Stimulated activated CD4-positive, alpha-beta T cell treated with anti-CD3 and anti-CD28 coated beads, Interleukin-2, amount 100 ng/mL, for 24 hours (primary cell): Measurements from ENCODE around the gene CAMK2D.

Source experiments
- DNase-seq, 2 donors: peaks; one replicate each; pipeline ENCODE4 v3.0.0-alpha.2; 2020

The CAMK2D gene

GRCh38 chr4:113596396-113596795, 165.1 kb downstream of the CAMK2D start:
- no peak for DNase-seq

GRCh38 chr4:113594231-113594556, 167.3 kb downstream of the CAMK2D start:
- DNase-seq, result no peak

GRCh38 chr4:113593400-113594230, 167.9 kb downstream of the CAMK2D start:
- no peak for DNase-seq

- DNase-seq, result no peak
Measured at GRCh38 chr4:113591982-113592381, 169.6 kb downstream of the CAMK2D start.

GRCh38 chr4:113588895-113589668, 172.5 kb downstream of the CAMK2D start:
- DNase-seq, result no peak

GRCh38 chr4:113587640-113588275, 173.8 kb downstream of the CAMK2D start:
- DNase-seq, result no peak

- no peak for DNase-seq
Measured at GRCh38 chr4:113587156-113587555, 174.4 kb downstream of the CAMK2D start.

GRCh38 chr4:113586072-113586471, 175.5 kb downstream of the CAMK2D start:
- no peak for DNase-seq

GRCh38 chr4:113584407-113585150, 177.0 kb downstream of the CAMK2D start:
- DNase-seq, result no peak

GRCh38 chr4:113582737-113583136, 178.8 kb downstream of the CAMK2D start:
- no peak for DNase-seq

GRCh38 chr4:113579360-113579759, 182.2 kb downstream of the CAMK2D start:
- no peak for DNase-seq

GRCh38 chr4:113576947-113577678, 184.4 kb downstream of the CAMK2D start:
- no peak for DNase-seq

- no peak for DNase-seq
Measured at GRCh38 chr4:113575401-113575800, 186.1 kb downstream of the CAMK2D start.

- no peak for DNase-seq
Measured at GRCh38 chr4:113574636-113575103, 186.9 kb downstream of the CAMK2D start.

- DNase-seq, result no peak
Measured at GRCh38 chr4:113572620-113573019, 188.9 kb downstream of the CAMK2D start.

GRCh38 chr4:113566015-113566795, 195.3 kb downstream of the CAMK2D start:
- no peak for DNase-seq

- DNase-seq, result no peak
Measured at GRCh38 chr4:113565702-113566012, 195.9 kb downstream of the CAMK2D start.

- DNase-seq, result no peak
Measured at GRCh38 chr4:113564493-113564892, 197.0 kb downstream of the CAMK2D start.

- DNase-seq, result no peak
Measured at GRCh38 chr4:113563691-113564378, 197.7 kb downstream of the CAMK2D start.

GRCh38 chr4:113561758-113562157, 199.8 kb downstream of the CAMK2D start:
- DNase-seq, result no peak

GRCh38 chr4:113561092-113561491, 200.4 kb downstream of the CAMK2D start:
- no peak for DNase-seq
